HG02763 (cell line): ENCODE results near the gene NHSL2.

ENCODE experiments used
- ATAC-seq: cut with Tn5 transposase; IDR thresholded peaks from one replicate; pipeline ENCODE4 v1.9.1; 2021; ENCODE audit warnings: mild to moderate bottlenecking, moderate library complexity; ENCODE audit not compliant: unreplicated experiment

The NHSL2 gene

DNA sequence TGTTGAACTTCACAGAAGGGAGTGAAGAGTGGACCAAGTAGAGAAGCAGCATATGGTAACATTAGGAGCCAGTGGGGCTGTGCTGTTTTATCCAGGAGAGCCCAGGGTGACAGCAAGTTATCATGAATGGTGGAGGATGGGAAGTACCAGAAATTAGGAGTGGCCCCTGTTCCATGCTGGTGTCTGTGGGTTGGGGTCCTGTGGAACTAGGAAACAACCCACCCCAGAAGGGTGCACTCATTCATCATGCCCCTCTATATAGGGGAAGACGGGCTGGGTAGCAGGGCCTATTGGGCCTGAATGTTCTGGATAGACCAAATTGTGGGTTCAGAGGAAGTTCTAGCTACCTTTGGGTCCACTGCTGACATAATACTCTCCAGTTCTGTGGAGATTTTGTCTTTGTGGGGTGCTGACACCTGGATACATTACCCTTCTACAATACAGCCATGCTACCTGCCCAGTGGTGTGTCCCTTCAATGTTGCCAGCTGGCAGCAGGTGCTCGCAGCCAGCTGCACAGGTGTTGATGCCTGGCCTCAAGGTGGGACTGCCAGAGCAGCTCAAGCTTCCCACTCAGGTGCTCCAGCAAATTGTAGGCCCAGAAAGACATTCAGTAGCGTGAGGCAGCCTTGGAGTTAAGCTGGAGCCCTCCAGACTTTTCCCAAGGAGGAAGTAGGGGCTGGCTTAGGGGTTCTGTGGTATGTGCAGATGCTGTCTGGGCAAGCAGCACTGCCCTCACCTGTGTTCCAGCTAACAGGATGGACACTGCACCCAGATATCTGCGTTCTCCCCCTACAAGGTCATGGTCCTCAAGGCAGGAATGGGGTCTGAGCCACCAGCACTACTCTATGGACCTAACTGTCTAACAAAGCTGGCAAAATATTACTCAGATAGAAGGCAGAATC is 106.5 kb downstream of the NHSL2 start:
- no peak for ATAC-seq

DNA sequence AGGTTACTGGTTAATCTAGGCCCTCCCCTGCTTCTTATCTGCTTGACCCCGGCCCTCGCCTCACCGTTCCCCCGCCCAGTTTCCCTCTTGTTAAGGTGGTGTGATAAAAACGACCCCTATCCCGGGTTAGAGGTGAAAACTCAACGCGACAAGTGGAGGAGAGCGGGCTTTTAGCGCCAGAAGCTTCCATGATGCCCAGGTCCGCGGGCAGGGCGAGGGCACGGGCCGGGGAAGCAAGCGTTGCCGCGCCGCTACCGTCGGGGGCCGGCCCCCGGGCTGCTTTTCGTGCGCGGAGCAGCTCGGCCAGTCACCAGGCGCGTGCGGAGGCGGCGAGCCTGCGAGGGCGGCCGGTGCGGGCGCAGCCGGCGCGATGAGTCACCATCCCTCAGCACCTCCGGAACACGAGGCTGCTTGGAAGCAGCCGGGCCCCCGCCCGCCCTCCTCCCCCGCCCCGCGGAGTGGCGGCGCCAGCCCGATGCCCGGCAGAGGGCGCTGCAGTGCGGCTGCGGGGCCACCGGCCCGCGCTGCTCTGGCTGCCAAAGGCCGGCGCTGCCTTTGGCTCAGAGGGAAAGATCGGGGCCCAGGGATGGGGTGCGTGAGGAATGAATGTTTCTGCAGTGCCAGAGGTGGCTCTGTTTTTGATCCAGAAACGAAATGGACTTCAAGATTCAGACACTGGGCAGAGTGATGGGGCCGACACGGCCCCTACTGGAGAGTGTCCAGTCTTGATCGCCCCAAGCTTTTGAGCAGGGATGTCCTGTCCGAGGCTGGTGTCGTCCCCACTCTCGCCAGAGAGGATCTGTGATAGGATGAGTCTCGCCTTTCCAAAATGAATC is 107.8 kb downstream of the NHSL2 start:
- ATAC-seq = peak; percentile 52

GRCh38 chrX:72019487-72019886 is 108.8 kb downstream of the NHSL2 start:
- ATAC-seq = no peak

DNA sequence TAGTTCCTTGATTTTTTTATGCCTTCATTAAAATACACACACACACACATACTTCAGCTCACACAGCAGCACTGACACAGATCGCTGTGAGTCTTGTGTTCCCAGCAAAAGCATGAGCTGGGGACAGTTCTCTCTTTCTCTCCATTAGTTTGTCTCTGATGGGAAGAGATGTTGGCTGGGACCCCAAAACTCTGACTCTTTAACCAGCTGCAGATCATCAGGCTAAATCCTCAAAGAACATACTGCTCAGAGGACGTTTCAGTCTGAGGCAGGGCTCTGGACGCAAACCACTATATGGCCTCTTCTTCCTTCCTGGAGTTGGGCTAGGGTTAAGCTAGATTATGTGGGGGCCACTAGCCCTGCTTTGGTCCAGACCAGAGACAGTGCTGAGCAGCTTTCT is 109.6 kb downstream of the NHSL2 start:
- ATAC-seq = no peak

GRCh38 chrX:72020788-72021187 is 110.1 kb downstream of the NHSL2 start:
- ATAC-seq = peak; percentile 59

DNA sequence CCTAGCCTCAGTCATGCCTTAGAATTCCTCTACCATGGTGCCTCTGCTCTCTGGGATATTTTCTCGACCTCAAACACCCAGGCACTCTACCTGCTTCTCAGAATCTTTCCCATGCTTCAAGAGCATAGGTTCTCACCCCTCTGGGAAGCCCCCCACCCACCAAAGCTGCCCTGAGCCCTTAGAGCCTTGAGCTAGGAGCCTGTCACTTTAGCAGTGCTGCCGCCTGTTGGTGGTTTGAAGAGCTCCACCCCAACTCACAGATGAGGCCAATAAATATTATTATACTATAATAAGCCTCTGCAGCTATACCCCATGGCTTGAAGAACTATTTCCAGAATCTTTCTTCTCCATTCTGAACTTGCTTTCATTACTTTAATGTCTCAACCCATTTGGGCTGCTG is 111.3 kb downstream of the NHSL2 start:
- ATAC-seq = no peak

DNA sequence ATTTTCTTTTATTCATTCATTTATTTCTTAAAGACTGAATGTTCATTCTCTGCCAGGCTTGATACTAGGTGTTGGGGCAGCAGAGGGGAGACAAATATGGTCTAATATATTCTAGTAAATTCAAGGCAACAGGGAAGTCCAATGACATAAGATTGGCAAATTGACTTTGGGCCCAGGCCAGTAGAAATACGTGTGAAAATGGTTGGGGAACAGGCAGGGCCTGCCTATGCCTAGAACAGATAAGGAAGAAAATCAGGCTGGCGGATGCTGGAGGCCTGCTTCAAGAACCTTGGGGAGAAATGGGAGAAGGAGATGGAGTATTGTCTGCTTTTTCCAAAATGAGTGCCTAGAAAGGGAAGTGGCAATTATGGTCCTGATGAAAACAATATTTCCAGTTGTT is 112.4 kb downstream of the NHSL2 start:
- no peak for ATAC-seq

DNA sequence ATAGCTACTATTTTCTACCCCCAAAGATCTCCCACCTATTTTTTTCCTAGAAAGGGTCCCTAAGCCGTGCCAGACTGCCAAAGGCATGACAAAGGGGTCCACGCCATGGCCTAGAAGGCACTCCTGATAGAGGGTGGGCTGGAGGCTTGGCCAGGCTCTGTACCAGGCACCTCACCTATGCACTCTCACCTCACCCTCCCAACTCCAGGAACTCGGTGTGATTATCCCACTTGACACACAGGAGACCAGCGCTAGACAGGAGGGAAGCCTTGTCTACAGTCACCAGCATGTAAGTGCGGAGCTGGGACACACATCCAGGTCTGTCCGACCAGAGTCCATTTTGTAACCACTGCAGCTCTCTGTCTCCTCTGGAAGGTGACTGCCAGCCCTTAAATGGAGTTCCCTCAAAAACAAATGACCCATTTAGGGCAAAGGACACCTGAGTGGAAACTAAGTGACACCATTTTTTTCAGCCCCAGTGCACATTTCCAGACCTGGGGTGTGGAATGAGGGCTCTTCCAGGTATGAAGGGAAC is 114.7 kb downstream of the NHSL2 start:
- ATAC-seq = no peak

DNA sequence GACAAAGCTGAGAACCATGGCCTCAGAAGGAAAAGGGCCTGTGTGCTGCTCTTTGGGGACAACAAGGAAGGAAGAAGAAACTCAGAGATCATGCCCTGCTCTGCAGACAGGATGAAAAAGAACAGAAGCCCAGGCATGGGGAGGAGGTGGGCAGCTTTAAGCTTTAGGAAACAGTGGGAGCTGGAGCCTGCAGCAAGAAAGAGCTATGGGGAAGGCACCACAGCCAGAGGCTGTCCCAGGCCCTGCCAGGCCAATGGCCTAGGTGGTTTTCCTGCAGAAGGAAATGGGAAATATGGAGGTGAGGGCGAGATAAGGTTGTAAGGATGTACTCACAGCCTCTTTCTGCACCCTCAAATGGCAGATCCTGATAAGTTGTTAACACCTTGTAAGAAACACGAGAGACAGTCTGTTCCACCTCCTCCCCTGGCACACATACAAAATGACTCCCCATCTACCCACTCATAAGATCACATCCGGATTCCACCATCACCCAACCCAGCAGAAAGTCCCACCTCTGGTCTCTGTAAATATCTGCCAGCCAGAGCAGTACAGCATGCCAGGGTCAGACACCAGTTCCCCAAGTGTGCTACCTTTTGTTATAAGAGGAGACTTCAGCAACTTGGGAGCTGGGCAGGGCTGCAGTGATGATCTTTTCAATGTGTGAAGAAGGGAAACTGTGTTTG is 115.8 kb downstream of the NHSL2 start:
- ATAC-seq = no peak

DNA sequence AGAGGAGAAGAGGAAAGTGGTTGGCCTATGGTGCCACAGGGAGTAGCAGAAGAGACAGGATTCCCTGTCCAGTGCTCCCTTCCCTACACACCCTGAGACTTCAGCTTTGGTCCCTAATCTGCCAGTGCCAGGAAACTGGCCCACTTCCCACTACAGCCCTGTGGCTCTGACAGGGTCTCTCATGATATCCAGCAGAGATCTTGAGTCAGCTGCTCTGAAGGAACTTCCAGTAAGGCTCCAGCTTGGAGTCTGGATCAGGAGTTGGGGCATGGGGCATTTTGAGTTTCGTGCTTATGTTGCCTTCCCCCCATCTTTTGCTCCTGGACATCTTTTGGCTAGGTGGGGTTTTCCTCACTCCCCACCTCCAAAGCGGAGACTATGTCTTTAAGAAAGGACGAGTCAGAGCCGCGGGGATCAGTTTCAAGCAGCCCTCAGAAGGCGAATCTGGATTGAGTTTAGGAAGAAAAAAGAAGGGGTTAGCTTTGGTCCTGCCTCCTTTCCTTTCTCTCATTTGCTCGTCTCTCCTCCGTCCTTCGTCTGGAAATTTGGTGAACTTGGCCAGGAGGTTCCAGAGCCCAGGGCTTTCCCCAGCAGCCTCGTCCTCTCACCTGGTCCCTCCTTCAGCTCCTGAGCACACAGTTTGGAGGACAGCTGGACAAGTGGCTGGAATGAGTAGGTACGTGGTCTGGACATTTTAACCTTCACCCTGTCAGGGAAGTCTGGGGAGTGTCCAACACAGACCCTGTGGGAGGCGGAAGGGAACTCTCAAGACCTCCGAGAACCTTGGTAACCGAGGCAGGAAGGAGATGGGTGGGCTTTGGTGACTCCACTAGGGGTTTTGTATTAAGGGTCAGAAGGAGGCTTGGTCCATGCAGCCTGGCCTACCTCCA is 116.6 kb downstream of the NHSL2 start:
- no peak for ATAC-seq

DNA sequence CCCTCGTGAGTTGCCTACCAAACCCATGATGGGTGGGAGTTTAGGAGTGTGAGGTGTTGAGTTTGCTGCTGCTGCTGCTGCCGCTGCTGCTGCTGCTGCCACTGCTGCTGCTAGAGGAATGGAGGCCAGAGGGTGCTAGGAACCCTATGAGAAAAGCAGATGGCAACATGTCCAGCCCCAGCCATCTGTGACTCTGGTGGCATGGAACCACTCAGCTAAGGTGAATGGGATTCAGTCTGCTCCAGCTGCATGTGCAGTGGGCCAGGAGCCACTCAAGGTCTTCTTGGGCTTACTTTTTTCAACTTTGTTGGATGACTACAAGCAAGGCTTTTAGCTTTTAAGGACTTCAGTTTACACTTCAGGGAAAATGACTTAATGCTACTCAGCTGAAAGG is 117.3 kb downstream of the NHSL2 start:
- no peak for ATAC-seq

DNA sequence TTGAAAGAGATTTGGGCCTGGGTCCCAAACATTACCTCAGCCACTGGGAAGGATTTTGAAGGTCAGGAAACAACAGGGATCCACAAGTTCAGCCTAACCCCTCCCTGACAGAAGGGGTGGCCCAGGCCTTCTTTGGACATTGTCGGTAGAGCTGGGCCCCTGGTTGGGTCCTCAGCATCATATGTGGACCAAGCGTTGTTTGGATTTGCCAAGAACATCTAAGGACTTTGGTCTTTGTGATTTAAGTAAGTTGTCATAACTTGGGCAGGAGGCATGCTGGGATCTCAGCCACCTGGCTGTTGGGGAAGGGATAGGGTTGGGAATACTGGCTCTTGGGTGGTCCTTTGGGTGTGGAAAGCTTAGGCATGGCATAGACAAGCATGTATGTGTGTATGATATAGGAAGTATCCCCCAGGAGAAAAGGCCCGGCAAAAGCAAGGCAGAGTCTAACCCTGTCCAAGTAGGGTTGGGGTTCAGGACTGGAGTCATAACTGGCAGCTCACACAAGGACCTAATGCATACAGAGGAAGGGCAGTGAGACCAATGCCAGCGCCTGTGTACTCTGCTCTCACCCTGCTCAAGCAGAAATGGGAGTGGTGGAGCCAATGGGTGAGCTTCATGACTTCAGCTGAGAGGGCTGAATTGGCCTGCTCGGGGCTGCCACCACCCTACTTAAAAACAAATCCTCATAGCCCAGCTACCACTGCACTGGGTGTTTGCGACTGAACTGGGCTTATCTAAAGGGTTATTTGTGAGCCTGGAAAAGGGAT is 118.2 kb downstream of the NHSL2 start:
- ATAC-seq = no peak

GRCh38 chrX:72029483-72030411 is 119.1 kb downstream of the NHSL2 start:
- ATAC-seq = no peak

GRCh38 chrX:72030431-72030830 is 119.8 kb downstream of the NHSL2 start:
- ATAC-seq = no peak

DNA sequence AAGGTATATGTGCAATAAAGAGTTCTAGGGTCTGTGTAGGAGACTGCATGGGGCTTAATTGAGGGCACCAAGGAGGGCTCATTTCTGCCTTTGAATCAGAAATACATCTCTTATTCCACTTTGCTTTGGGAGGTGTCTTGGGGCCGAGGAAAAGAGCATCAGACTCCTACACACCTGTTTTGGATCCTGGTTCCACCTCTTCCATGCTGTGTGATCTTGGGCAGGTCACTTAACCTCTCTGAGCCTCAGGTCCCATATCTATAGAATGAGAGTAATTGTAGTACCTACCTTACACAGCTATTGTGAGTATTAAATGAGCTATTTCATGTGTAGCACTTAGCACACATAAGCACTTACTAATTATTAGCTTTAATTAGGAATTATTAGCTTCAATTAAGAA is 120.5 kb downstream of the NHSL2 start:
- no peak for ATAC-seq

DNA sequence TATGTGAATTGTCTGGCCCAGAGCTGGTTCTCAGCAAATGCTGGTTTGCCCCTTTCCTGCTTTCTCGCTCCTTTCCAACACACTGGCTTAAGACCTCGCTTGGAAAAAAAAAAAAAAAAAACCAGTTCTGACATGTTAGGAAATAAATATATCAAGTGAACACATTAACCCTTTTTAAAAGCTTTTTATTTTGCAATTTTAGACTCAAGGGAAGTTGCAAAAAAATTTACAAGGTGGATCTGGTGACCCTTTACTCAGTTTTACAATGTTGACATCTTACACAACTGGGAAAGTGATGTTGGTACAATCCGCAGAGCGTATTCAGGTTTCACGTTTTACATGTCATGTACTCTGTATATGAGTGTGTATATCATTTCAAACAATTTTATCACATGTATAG is 121.0 kb downstream of the NHSL2 start:
- ATAC-seq = no peak

DNA sequence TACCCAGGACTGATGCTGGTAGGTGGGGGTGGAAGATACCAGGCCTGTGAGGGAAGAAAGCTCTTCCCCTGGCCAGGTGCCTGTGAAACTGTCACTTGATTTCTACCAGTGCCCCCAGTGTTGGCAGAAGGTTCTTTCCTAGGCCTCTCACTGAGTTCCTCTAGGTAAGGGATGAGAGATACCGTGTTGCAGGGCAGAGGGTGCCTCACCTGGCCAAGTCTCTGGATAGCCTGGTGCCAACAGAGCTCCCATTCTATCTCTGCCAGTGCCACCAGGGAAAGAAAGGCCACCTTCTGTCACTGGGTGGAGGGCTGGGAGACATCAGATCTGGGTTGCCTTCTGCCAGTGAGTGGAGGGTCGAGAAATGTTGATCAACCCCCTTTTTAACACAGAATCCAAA is 127.0 kb downstream of the NHSL2 start:
- no peak for ATAC-seq

GRCh38 chrX:72038016-72038415 is 127.4 kb downstream of the NHSL2 start:
- no peak for ATAC-seq
